HG02763 (cell line): ENCODE measurements around the gene SPO11.
"Not testable (repeated sequence)": the region's sequence is repeated elsewhere in the genome, so short reads cannot be mapped to it uniquely, and the experiment has no call there.

Experiments
- ATAC-seq: cut with Tn5 transposase; IDR thresholded peaks from one replicate; pipeline ENCODE4 v1.9.1; 2021; ENCODE audit warnings: mild to moderate bottlenecking, moderate library complexity; ENCODE audit not compliant: unreplicated experiment

Gene SPO11

GRCh38 chr20:57332105-57333089 is 2.8 kb downstream of the SPO11 start:
- no peak for ATAC-seq

GRCh38 chr20:57335392-57335791 is 5.8 kb downstream of the SPO11 start:
- no peak for ATAC-seq

DNA sequence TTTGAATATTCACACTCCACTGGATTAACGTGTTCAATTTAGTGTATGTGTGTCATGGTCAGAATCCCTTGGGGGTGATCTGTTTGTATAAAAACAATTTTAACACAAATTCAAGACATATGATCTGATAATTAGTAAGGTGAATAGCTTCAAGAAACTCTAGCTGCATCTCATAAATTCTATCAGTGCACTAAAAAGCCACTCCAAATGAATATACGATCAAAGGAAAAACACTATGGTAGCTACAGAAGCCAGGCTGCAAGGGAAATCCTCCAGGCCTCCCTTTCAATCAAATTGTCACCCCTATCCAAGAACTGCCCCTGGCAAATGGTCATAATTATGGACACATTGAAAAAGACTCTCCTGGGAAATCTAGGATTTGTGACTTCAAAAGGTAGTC is 12.1 kb downstream of the SPO11 start:
- ATAC-seq, result no peak

- no peak for ATAC-seq
Measured at GRCh38 chr20:57342829-57343228, 13.2 kb downstream of the SPO11 start.

DNA sequence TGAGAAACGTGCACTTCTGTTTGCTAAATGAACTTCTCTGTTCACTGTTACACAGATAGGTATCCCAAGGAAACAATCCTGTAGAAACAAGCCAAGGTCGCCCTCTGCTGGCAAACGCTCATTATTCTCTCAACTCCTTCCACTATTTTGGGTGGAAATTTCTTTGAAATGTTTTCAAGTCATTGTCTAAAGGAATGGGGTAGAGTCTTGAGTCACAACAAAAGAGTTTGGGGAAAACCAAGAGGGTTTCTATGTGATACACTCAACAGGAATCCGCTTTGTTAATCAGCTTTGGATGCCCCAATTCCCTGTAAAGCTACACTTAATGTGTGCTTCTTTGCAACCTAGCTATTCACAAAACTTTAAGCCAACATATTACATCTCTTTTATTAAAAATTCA is 16.9 kb downstream of the SPO11 start:
- no peak for ATAC-seq

DNA sequence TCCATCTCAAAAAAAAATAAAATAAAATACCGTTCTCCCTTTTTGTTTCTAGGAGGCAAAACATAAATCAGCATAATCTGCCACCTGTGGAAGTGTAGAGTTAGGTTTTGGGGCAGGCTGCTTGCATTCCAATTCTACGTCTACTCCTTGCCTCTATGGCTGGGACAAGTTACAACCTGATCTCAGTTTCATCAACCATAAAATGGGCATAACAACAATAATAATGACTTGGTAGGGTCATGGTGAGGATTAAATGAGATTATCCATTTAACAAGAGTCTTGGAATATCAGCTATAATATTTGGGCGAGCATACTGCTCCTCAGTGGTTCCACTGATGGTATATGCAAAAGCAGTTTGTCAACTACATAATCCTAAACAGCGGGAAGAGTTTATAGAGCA is 17.8 kb downstream of the SPO11 start:
- no peak for ATAC-seq

DNA sequence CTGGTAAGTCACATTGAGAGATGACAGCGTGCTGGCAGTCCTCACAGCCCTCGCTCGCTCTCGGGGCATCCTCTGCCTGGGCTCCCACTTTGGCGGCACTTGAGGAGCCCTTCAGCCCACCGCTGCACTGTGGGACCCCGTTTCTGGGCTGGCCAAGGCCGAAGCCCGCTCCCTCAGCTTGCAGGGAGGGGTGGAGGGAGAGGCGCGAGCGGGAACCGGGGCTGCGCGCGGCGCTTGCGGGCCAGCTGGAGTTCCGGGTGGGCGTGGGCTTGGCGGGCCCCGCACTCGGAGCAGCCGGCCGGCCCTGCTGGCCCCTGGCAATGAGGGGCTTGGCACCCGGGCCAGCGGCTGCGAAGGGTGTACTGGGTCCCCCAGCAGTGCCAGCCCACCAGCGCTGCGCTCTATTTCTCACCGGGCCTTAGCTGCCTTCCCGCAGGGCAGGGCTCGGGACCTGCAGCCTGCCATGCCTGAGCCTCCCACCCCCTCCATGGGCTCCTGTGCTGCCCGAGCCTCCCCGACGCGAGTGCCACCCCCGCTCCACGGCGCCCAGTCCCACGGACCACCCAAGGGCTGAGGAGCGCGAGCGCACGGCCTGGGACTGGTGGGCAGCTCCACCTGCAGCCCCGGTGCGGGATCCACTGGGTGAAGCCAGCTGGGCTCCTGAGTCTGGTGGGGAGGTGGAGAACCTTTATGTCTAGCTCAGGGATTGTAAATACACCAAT is 18.8 kb downstream of the SPO11 start:
- ATAC-seq, result not testable (repeated sequence)

GRCh38 chr20:57348922-57349574 is 19.4 kb downstream of the SPO11 start:
- not testable (repeated sequence) for ATAC-seq

DNA sequence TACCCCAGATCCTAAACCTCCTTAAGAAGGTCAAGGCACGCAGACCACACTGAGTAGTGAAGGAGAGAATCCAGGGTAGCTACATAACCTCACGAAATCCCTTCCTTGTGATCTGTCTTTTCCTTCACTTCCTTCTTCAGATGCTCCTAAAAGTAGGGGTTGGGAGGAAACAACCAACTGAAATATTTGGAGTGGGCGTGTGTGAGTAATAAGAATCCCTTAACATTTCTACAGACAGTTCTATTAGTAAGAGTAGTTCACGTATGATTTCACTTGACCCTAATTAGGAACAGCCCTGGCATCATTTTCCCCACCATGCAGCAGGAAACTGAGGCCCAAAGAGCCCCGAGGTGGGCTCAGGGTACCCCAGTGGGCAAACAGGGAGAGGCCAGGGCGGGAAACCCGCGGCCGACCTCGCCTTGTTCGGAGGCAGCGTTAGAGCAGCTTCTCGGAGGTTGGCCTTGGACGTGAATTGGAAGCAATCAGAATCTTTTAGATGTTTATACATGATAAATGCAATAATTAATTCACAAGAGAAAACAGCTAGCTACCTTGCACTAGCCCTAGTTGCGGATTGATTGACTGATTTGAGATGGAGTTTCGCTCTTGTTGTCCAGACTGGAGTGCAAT is 20.6 kb downstream of the SPO11 start:
- no peak for ATAC-seq

- ATAC-seq, result not testable (repeated sequence)
Measured at GRCh38 chr20:57350726-57351041, 21.1 kb downstream of the SPO11 start.

- peak; percentile 80 for ATAC-seq
Measured at GRCh38 chr20:57351042-57351783, 21.6 kb downstream of the SPO11 start, which contains the start of gene RAE1. Gene RAE1, plus strand, starts transcription at chr20:57351255. Its CDS starts 2,784 bp downstream, at chr20:57354039.

- no peak for ATAC-seq
Measured at GRCh38 chr20:57352305-57352704, 22.7 kb downstream of the SPO11 start.

GRCh38 chr20:57353351-57353750 is 23.7 kb downstream of the SPO11 start:
- no peak for ATAC-seq

DNA sequence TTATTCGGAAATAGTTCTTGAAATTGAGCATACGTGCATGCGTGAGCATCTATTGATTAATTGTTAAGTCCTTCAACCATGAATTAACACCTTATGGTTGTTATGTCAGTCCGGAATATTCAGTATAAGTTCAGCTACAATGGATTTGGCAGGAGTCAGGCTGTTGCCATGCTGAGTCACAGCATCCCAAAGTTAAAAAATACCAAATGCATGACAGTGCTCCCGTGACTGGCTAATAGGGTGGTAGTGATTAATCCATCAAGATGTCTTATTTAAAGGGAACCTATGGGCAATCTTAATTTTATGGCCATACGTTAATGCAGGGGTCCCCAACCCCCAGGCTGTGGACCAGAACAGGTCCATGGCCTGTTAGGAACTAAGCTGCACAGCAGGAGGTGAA is 31.9 kb downstream of the SPO11 start:
- no peak for ATAC-seq

GRCh38 chr20:57364451-57364850 is 34.8 kb downstream of the SPO11 start:
- no peak for ATAC-seq

GRCh38 chr20:57369596-57369995 is 40.0 kb downstream of the SPO11 start:
- no peak for ATAC-seq

DNA sequence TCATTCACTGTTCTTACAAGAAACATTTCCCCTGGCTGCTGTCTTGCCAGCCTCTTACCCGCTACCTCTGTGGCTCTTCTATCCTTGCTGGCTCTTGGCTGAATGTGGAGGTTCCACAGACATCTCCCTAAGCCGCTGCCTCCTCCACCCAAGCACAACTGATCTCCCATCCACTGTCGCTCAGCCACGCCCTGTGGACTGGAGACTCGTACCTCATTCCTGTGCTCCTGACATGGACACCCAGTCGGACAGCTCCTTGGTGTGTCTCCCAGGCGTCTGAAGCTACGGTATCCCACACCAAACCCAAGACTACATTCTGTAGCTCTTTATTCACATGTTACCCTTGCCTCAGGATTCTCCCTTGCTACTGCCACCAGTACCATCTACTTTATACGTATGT is 40.7 kb downstream of the SPO11 start:
- ATAC-seq, result no peak

GRCh38 chr20:57371363-57371762 is 41.8 kb downstream of the SPO11 start:
- no peak for ATAC-seq

GRCh38 chr20:57372157-57372556 is 42.6 kb downstream of the SPO11 start:
- ATAC-seq, result no peak

DNA sequence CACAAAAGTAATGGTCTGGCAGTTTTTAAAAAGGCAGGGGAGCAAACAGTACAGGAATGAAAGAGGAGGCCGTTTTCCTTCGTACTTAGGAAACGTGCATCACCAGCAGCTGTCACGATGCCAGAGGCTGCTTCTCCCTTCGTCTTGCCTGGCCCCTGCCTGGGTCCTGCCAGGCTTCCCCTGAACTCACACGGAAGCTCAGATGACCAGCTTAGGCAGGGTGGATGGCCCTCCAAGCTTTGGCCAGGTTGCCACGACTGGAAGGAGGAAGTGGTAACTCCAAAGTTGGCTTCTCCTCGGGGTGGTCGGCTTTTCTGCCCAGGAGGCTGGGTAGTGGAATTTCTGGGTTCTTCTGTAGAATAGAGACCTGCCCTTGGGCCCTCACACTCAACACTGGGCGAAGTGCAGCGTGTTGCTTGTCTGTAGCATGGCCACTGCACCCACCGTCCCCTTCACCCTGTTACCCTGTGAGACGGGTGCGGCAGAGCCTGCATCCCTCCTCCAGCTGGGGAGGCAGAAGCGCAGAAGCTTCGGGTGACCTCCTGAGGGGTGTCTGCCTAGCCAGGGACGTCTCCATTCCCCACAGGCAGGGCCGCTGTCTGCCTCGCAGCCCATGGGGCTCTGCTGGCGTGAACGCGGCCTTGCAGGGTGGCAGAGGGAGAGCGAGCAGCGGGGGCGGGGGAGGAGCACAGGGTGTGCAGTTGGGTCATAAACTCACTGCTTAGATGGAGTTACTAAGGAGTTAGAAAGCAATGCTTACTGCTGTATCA is 43.2 kb downstream of the SPO11 start:
- no peak for ATAC-seq
